Thymus (tissue), 11 donors: Measurements from ENCODE around the gene GPATCH11. TPM values are rescaled to one million over a fixed set of nuclear protein-coding genes. Genes with fewer than 3 reads are reported as not detected.

Source experiments
- DNase-seq, 9 donors: peaks; one replicate each; pipeline ENCODE4 v3.0.0-alpha.2; 2013; ENCODE audit warnings: low spot score in 9 of 9, low read depth in 6 of 9, missing footprints in 1 of 9
- H3K27ac ChIP-seq, 2 donors: one replicate each; pipeline ENCODE4 v1.5.1; 2013; ENCODE audit warnings: control low read depth in 1 of 2, low read depth in 1 of 2, low read length in 1 of 2, mild to moderate bottlenecking in 1 of 2, moderate library complexity in 1 of 2
- H3K27me3 ChIP-seq, 2 donors: one replicate each; pipeline ENCODE4 v1.5.1; 2013; ENCODE audit warnings: low read length in 1 of 2; ENCODE audit not compliant: control insufficient read depth in 2 of 2, insufficient read depth in 1 of 2
- H3K36me3 ChIP-seq, 2 donors: one replicate each; pipeline ENCODE4 v1.5.1; 2013; ENCODE audit warnings: low read length in 1 of 2, mild to moderate bottlenecking in 1 of 2, moderate library complexity in 1 of 2; ENCODE audit not compliant: control insufficient read depth in 2 of 2, insufficient read depth in 2 of 2
- H3K4me1 ChIP-seq, 2 donors: one replicate each; pipeline ENCODE4 v1.5.1; 2013; ENCODE audit warnings: low read length in 2 of 2; ENCODE audit not compliant: control insufficient read depth in 2 of 2, insufficient read depth in 2 of 2
- H3K4me3 ChIP-seq, 2 donors: one replicate each; pipeline ENCODE4 v1.5.1; 2013; ENCODE audit warnings: low read length in 2 of 2, control low read depth in 1 of 2, mild to moderate bottlenecking in 1 of 2
- H3K9me3 ChIP-seq, 2 donors: one replicate each; pipeline ENCODE4 v1.5.1; 2013; ENCODE audit warnings: low read length in 1 of 2, mild to moderate bottlenecking in 1 of 2; ENCODE audit not compliant: control insufficient read depth in 2 of 2, insufficient read depth in 1 of 2
- WGBS: extraction: QIAGEN DNeasy Blood & Tissue Kit; methylation state at CpG from one replicate; pipeline ENCODE4 v1.1.7; 2013; 5-methylcytosine and 5-hydroxymethylcytosine counted together
- polyA plus RNA-seq: library from polyadenylated mRNA; stranded (reverse); fragments of 200-250 nt; gene quantifications from one replicate; pipeline ENCODE4 v1.2.3, GENCODE V29; 2013
- total RNA-seq: library from RNA; stranded (reverse); fragments of 120-200 nt; gene quantifications from one replicate; pipeline ENCODE4 v1.2.4, GENCODE V29; 2013
- donor health status: healthy.

The GPATCH11 gene
- total and polyA plus RNA-seq, 2 donors = 7.3 to 9.0 TPM

DNA sequence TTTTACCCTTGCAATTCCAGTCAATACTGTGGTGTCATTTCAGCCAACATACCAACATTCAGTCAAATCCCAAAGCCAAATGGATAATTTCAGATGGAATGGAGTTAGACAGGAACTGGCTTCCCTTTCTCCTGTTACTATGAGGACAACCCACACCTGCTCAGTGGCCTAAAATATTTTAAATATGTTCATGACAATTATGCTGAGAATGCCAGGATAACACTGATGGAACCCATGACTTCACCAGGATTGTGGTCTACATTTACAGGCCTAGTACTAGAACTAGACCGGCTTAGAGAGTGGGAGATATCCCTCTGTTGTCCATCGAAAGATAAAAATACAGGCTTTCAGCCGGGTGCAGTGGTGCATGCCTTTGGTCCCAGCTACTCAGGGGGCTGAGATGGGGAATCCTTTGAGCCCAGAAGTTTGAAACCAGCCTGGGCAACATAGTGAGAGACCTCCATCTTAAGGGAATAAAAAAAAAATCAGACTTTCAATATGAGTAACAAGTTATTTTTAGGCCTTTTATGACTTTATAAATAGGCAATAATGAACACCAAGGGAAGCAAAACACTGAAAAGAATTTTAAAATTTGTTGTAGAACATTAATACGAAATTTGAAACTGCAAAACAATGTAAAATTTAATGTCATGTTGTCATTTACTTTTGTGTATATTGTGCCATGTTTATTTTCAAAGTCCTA, 14.2 kb downstream of the GPATCH11 start:
- Histone ChIP-seq H3K4me1 (no peaks in the 10 kb centered on the region), H3K36me3 (peaks cover 23 to 55% of the 10 kb centered on the region in 2 donors), H3K4me3 (no peak overlapping the region), H3K27me3 (no peaks in the 10 kb centered on the region), H3K9me3 (no peaks in the 10 kb centered on the region), H3K27ac (no peak overlapping the region)
- WGBS = 98% methylated on average over 4 of the region's 4 CpGs
- DNase-seq = no peak

- Histone ChIP-seq H3K36me3 (peaks cover 10 to 47% of the 10 kb centered on the region in 2 donors), H3K9me3 (no peaks in the 10 kb centered on the region), H3K4me3 (no peak overlapping the region), H3K27me3 (no peaks in the 10 kb centered on the region), H3K4me1 (no peaks in the 10 kb centered on the region), H3K27ac (no peak overlapping the region)
- 89% methylated on average over 1 of the region's 1 CpG for WGBS
- no peak for DNase-seq
These were observed 15.7 kb downstream of the GPATCH11 start for GRCh38 chr2:37100054-37100453.

- peaks cover 6 to 49% of the 10 kb centered on the region in 2 donors for H3K36me3 ChIP-seq
- H3K9me3 ChIP-seq = no peaks in the 10 kb centered on the region
- 97% methylated on average over 3 of the region's 3 CpGs for WGBS
- no peak overlapping the region for H3K27ac ChIP-seq
- no peak for DNase-seq
- no peaks in the 10 kb centered on the region for H3K27me3 ChIP-seq
- no peaks in the 10 kb centered on the region for H3K4me1 ChIP-seq
- H3K4me3 ChIP-seq = no peak overlapping the region
These were observed 18.3 kb downstream of the GPATCH11 start for GRCh38 chr2:37102588-37102987.

GRCh38 chr2:37104178-37104577, 19.9 kb downstream of the GPATCH11 start:
- Histone ChIP-seq H3K9me3 (no peaks in the 10 kb centered on the region), H3K36me3 (peaks cover 6 to 54% of the 10 kb centered on the region in 2 donors), H3K4me1 (no peaks in the 10 kb centered on the region), H3K27ac (no peak overlapping the region), H3K27me3 (no peaks in the 10 kb centered on the region), H3K4me3 (no peak overlapping the region)
- no peak for DNase-seq
- WGBS = 97% methylated on average over 2 of the region's 2 CpGs

DNA sequence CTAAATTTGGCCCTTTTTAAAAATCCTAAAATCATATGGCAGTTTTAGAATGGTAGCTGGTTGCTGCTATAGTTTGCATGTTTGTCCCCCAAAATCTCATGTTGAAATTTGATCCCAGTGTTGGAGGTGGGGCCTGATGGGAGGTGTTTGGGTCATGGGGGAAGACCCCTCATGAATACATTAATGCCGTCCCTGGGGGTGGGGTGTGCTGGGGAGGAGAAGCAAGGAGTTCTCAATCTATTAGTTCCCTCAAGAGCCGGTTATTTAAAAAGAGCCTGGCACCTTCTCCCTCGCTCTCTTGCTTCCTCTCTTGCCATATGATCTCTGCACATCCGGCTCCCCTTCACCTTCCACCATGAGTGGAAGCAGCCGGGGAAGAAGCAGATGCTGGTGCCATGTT, 20.8 kb downstream of the GPATCH11 start:
- H3K4me3 ChIP-seq = no peak overlapping the region

GRCh38 chr2:37109523-37109922, 25.2 kb downstream of the GPATCH11 start:
- WGBS = 97% methylated on average over 4 of the region's 4 CpGs
- Histone ChIP-seq H3K27me3 (no peaks in the 10 kb centered on the region), H3K36me3 (peaks cover 8 to 49% of the 10 kb centered on the region in 2 donors), H3K4me1 (no peaks in the 10 kb centered on the region), H3K4me3 (no peak overlapping the region), H3K9me3 (no peaks in the 10 kb centered on the region), H3K27ac (no peak overlapping the region)
- DNase-seq = no peak

More for the DNA sequence above, 20.8 kb downstream of the GPATCH11 start:
- no peak for DNase-seq
- Histone ChIP-seq H3K36me3 (peaks cover 4 to 48% of the 10 kb centered on the region in 2 donors), H3K4me1 (no peaks in the 10 kb centered on the region), H3K27ac (no peak overlapping the region), H3K27me3 (no peaks in the 10 kb centered on the region), H3K9me3 (no peaks in the 10 kb centered on the region)
- 97% methylated on average over 5 of the region's 5 CpGs for WGBS

DNA sequence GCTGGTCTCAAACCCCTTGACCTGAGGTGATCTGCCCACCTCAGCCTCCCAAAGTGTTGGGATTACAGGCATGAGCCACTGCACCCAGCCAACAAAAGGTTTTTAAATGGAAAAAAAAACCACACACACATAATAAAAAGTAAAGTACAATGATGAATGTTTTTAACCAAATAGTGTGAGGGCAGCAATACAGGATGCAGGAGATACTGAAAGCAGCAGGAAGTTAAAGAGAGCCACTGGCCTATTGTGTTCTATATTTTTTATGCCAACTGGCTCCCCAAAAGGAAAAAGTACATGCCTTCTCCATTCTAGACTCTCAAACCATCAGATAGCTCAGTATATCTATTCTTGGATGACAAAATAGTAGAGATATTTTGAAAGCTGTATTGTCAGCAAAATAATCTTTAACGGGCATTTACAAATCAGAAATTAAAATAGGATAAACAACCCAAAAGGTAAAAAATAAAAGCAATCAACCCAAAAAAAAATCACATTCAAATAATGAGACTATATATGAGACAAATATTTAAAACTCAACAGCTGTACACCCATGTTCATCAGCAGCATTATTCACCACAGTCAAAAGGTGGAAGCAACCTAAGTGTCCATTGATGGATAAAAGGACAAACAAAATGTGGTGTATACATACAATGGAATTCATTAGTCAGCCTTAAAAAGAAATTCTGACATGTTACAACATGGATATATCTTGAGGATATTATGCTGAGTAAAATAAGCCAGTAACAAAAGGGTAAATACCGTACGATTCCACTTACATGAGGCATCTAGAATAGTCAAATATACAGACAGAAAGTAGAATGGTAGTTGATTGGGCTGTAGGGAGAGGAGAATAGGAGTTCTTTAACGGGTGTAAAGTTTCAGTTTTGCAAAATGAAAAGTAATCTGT, 26.2 kb downstream of the GPATCH11 start:
- 96% methylated on average over 4 of the region's 4 CpGs for WGBS
- H3K27ac ChIP-seq = no peak overlapping the region
- H3K36me3 ChIP-seq = peaks cover 8 to 48% of the 10 kb centered on the region in 2 donors

DNA sequence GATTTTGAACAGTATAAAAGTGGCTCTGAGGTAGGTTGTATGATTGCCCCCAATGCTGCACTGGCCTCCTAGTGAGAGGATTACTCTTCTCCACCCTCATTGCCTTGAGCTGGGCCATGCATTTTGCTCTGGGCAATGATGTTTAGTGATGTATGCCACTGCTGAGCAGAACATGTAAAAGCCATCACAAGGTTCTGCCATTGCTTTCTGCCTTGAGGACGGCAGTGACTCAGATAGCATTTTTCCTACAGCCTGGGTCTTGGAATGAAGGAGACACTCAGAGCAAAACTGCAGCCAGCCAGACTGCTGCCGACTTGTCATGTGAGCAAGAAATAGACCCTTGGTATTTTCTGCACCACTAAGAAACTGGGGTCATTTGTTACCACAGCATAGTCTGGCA, 27.6 kb downstream of the GPATCH11 start:
- Histone ChIP-seq H3K4me1 (no peaks in the 10 kb centered on the region), H3K36me3 (peaks cover 20 to 50% of the 10 kb centered on the region in 2 donors), H3K27me3 (no peaks in the 10 kb centered on the region), H3K4me3 (no peak overlapping the region), H3K9me3 (no peaks in the 10 kb centered on the region), H3K27ac (no peak overlapping the region)
- WGBS = 78% methylated on average over 2 of the region's 2 CpGs
- no peak for DNase-seq

More for the DNA sequence above, 26.2 kb downstream of the GPATCH11 start:
- DNase-seq = no peak
- no peak overlapping the region for H3K4me3 ChIP-seq
- H3K27me3 ChIP-seq = no peaks in the 10 kb centered on the region
- no peaks in the 10 kb centered on the region for H3K9me3 ChIP-seq
- H3K4me1 ChIP-seq = no peaks in the 10 kb centered on the region

- Histone ChIP-seq H3K27ac (no peak overlapping the region), H3K4me1 (no peaks in the 10 kb centered on the region), H3K9me3 (no peaks in the 10 kb centered on the region), H3K27me3 (no peaks in the 10 kb centered on the region), H3K4me3 (no peak overlapping the region), H3K36me3 (peaks cover 38 to 49% of the 10 kb centered on the region in 2 donors)
- WGBS = 98% methylated on average over 1 of the region's 1 CpG
- no peak for DNase-seq
These were observed 33.2 kb downstream of the GPATCH11 start for GRCh38 chr2:37117566-37117965.
